Neutrophil (primary cell): ENCODE data around the gene NEAT1.
"Not testable (repeated sequence)": the region's sequence is repeated elsewhere in the genome, so short reads cannot be mapped to it uniquely, and the experiment has no call there.

Experiments
- H3K27ac ChIP-seq: fragments of 200-600 bp; sonication (generic); 2 replicates; pipeline ENCODE4 v1.5.1; 2016; ENCODE audit warnings: mild to moderate bottlenecking, moderate library complexity
- H3K27me3 ChIP-seq: fragments of 200-600 bp; sonication (generic); 2 replicates; pipeline ENCODE4 v1.6.0; 2016; ENCODE audit warnings: mild to moderate bottlenecking
- H3K36me3 ChIP-seq: fragments of 200-600 bp; sonication (generic); 2 replicates; pipeline ENCODE4 v1.5.1; 2017
- H3K4me1 ChIP-seq, 2 experiments: fragments of 200-600 bp in 1 of 2; sonication (generic) in 1 of 2; 1 replicate in 1 of 2; 2 replicates in 1 of 2; pipeline versions ENCODE4 v1.5.1 to v1.6.1; 2013 to 2016; ENCODE audit warnings: low read depth in 1 of 2, low read length in 1 of 2, mild to moderate bottlenecking in 1 of 2, moderate library complexity in 1 of 2; ENCODE audit not compliant: control insufficient read depth in 1 of 2, insufficient read depth in 1 of 2
- H3K4me3 ChIP-seq, 2 experiments: fragments of 200-600 bp in 1 of 2; sonication (generic) in 1 of 2; 1 replicate in 1 of 2; 2 replicates in 1 of 2; pipeline ENCODE4 v1.5.1; 2013 to 2016; ENCODE audit warnings: low read depth in 1 of 2, low read length in 1 of 2, mild to moderate bottlenecking in 1 of 2, moderate library complexity in 1 of 2
- H3K9me3 ChIP-seq: fragments of 200-600 bp; sonication (generic); 2 replicates; pipeline ENCODE4 v1.5.1; 2016
- TF ChIP-seq, protein P1 (sequence below): fragments of 200-600 bp; sonication (generic); IDR thresholded peaks from 2 replicates; pipeline ENCODE4 v1.5.1; 2016; ENCODE audit warnings: antibody characterized with exemption

The NEAT1 gene

DNA sequence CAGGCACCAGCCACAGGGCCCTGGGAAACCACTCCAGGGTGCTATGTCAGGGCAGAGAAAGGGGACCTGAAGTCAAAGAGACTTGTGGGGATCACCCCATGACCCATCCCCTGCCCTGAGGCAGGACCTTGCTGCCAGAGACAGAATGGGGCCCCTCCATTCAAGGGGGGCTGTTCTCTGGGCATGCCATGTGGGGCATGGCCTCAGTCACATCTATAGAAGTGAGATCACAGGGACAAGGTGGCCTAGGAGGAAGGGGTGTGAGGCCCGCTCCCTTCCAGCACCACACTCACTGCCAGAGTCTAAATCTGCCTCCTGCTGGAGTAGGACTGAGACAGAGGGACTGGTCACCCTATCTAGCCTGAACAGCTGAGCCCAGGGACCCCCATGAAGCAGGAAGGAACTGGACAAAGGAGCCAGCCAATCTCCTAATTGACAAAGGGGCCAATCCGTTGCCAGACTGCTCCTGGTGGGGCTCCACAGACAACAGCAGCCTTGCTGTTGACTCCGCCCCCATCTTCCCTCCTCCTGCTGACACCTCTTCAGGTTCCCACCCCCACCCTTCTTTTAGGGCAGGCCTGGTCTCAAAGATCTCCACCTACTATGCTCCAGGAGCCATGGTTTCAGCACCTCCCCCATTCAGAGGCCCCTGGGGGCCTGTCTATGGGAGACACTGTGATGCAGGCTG lies 26.0 kb downstream of the NEAT1 start:
- Histone ChIP-seq H3K27ac (peak overlapping the region; percentile 69), H3K9me3 (no peaks in the 10 kb centered on the region), H3K4me3 (no peak overlapping the region), H3K4me1 (peaks cover 3 to 7% of the 10 kb centered on the region in 2 experiments), H3K36me3 (peaks cover 37% of the 10 kb centered on the region), H3K27me3 (peaks cover 2% of the 10 kb centered on the region)
- TF ChIP-seq, protein P1, sequence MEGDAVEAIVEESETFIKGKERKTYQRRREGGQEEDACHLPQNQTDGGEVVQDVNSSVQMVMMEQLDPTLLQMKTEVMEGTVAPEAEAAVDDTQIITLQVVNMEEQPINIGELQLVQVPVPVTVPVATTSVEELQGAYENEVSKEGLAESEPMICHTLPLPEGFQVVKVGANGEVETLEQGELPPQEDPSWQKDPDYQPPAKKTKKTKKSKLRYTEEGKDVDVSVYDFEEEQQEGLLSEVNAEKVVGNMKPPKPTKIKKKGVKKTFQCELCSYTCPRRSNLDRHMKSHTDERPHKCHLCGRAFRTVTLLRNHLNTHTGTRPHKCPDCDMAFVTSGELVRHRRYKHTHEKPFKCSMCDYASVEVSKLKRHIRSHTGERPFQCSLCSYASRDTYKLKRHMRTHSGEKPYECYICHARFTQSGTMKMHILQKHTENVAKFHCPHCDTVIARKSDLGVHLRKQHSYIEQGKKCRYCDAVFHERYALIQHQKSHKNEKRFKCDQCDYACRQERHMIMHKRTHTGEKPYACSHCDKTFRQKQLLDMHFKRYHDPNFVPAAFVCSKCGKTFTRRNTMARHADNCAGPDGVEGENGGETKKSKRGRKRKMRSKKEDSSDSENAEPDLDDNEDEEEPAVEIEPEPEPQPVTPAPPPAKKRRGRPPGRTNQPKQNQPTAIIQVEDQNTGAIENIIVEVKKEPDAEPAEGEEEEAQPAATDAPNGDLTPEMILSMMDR = no peak

DNA sequence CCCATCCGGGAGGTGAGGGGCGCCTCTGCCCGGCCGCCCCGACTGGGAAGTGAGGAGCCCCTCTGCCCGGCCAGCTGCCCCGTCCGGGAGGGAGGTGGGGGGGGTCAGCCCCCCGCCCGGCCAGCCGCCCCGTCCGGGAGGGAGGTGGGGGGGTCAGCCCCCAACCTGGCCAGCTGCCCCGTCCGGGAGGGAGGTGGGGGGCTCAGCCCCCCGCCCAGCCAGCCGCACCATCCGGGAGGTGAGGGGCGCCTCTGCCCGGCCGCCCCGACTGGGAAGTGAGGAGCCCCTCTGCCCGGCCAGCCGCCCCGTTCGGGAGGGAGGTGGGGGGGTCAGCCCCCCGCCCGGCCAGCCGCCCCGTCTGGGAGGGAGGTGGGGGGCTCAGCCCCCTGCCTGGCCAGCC lies 28.7 kb downstream of the NEAT1 start:
- peaks cover 10% of the 10 kb centered on the region for H3K27me3 ChIP-seq
- H3K4me1 ChIP-seq = peaks cover 12 to 18% of the 10 kb centered on the region in 2 experiments

DNA sequence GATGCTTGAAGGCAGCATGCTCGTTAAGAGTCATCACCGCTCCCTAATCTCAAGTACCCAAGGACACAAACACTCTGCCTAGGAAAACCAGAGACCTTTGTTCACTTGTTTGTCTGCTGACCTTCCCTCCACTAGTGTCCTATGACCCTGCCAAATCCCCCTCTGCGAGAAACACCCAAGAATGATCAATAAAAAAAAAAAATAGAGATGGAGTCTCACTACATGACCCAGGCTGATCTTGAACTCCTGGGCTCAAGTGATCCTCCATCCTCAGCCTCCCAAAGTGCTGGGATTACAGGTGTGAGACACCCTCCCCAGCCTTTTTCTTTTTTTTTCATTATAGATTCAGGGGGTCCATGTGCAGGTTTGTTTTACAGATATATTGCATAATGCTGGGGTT lies 29.7 kb downstream of the NEAT1 start:
- not testable (repeated sequence) for H3K9me3 ChIP-seq, H3K36me3 ChIP-seq, H3K4me3 ChIP-seq, H3K27ac ChIP-seq
- H3K4me1 ChIP-seq = peaks cover 12 to 18% of the 10 kb centered on the region in 2 experiments
- H3K27me3 ChIP-seq = peaks cover 10% of the 10 kb centered on the region

More for the DNA sequence above, 28.7 kb downstream of the NEAT1 start:
- not testable (repeated sequence) for H3K4me3 ChIP-seq, H3K36me3 ChIP-seq, H3K27ac ChIP-seq, H3K9me3 ChIP-seq

DNA sequence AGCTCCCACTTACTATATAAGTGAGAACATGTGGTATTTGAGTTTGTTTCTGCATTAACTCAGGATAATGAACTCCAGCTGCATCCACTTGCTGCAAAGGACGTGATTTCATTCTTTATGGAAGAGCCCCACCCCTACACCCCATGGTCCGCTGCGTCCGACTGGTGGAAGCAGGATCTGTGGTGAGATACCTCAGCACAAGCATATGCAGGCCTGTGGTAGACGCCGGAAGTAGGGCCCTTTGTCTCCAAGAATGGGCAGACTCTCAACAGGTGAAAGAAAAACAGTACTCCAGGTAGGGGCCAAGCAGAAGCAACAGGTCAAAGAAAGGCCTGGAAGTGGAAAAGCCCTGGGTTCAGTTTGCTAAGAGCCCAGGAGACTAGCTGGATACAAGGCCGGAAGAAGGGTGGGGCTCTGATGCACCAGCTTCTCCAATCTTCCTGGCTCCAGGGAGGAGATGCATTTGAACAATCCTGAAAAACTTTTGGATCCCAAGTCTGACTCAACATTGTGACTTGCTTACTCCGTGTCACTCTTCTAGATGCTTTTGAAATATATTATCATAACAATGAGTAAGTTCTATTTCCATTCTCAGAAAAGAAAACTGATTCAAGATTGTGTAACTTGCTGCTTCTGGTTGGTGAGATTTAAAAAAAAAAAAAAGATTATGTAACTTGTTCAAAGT lies 30.4 kb downstream of the NEAT1 start:
- Histone ChIP-seq H3K4me1 (peaks cover 12 to 18% of the 10 kb centered on the region in 2 experiments), H3K27me3 (peaks cover 10% of the 10 kb centered on the region), H3K27ac (peak overlapping the region; percentile 7), H3K36me3 (no peaks in the 10 kb centered on the region), H3K4me3 (no peak overlapping the region), H3K9me3 (no peaks in the 10 kb centered on the region)
- TF ChIP-seq, protein P1 = no peak

DNA sequence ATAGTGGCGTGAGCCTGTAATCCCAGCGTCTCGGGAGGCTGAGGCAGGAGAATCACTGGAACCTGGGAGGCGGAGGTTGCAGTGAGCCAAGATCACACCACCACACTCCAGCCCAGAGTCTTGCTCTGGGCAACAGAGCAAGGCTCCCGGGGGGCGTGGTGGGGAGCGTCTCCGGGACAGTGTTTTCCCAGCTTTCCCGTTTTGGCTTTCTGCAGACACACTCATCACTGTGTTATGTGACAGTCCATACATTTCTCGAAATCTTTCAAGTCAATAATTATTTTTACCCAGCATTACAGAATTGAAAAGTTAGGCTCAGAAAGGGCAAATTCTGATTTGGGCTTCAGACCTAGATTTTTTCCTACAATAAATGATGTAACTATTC lies 31.7 kb downstream of the NEAT1 start:
- H3K4me1 ChIP-seq = peaks cover 12 to 18% of the 10 kb centered on the region in 2 experiments
- TF ChIP-seq, protein P1 = no peak
- H3K27ac ChIP-seq = peak overlapping the region; percentile 69
- peaks cover 10% of the 10 kb centered on the region for H3K27me3 ChIP-seq
- no peaks in the 10 kb centered on the region for H3K36me3 ChIP-seq
- H3K4me3 ChIP-seq = peak overlapping the region; percentile 76 to 87
- no peaks in the 10 kb centered on the region for H3K9me3 ChIP-seq

DNA sequence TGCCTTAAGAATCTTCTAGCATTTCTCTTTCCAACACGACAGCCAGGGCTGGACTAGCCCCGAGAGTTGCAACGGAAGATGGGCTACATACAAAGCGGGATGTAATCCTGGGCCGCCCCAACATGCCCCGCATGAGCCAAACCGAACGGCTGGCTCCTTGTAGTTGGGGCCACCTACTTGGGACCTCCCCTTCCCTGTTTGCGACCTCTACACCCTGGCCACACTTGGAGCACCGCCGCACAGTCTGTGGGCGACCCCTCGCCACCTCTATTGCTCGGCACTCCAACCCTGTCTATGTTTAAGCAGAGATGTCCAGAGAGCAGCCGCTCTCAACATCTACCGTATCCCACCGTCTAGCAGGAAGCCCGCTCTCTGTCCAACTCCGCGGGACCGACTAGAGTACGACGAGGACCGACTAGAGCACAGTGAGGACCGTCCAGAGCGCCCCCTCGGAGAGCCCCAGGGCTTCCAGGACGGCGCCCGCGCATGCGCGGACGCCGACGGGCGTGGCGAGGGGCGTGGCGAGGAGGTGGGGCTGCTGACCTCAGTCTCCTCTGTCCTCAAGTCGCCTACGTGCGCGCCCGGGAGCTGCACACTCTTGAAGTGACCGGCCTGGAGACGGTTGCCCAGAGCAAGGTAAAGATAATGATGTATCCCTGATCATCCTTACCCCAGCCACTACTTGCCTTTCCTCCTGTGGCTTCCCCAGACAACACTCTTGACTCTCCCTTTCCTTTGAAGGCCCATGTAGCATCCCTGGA lies 32.3 kb downstream of the NEAT1 start:
- Histone ChIP-seq H3K27ac (peak overlapping the region; percentile 69), H3K9me3 (no peaks in the 10 kb centered on the region), H3K4me3 (peak overlapping the region; percentile 76 to 87), H3K4me1 (peaks cover 12 to 18% of the 10 kb centered on the region in 2 experiments), H3K36me3 (no peaks in the 10 kb centered on the region), H3K27me3 (peaks cover 10% of the 10 kb centered on the region)
- TF ChIP-seq, protein P1 = no peak
